ENCODE results near the gene SLC2A9.

DNA sequence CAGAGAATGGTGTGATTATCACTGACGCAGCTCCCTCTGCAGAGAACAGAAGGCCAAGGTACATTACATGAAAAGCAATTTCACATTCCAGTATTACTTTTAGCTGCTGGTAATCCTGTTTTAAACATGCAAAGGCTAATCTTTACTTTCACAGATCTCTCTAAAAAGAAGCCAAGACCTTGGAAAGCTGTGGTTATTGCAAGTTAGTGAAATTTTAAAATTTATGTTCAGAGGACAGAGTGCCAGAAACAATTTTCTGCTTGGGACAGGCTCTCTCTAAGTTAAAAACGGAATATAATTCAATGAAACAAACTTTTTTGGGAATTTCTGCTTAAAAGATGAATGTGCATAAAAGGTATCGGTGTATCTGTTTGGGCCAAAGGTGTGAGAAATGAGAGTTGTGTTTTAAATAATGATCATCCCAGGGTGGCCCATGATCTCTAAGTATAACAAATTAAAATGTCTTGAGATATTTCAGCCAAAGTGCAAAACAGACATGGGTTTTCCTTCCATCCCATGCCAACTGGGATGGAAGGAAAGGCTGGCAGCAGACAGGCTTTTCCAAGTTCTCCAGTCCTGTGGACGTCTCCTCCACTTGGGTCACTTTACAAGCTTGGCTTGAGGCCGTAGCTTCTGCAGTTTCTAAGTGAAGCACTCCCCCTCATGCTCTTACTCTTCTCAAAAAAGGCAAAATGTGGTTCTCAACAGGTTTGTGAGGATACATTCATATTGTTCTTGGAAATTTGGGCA, 121.8 kb downstream of the SLC2A9 start:
- TF ChIP-seq, protein P1, sequence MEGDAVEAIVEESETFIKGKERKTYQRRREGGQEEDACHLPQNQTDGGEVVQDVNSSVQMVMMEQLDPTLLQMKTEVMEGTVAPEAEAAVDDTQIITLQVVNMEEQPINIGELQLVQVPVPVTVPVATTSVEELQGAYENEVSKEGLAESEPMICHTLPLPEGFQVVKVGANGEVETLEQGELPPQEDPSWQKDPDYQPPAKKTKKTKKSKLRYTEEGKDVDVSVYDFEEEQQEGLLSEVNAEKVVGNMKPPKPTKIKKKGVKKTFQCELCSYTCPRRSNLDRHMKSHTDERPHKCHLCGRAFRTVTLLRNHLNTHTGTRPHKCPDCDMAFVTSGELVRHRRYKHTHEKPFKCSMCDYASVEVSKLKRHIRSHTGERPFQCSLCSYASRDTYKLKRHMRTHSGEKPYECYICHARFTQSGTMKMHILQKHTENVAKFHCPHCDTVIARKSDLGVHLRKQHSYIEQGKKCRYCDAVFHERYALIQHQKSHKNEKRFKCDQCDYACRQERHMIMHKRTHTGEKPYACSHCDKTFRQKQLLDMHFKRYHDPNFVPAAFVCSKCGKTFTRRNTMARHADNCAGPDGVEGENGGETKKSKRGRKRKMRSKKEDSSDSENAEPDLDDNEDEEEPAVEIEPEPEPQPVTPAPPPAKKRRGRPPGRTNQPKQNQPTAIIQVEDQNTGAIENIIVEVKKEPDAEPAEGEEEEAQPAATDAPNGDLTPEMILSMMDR (IDR thresholded peaks at IDR 0.05) = no peak
- no peak for TF ChIP-seq POLR2AphosphoS5 (IDR thresholded peaks at IDR 0.05)
- no peak for TF ChIP-seq POLR2A (IDR thresholded peaks at IDR 0.05)
